Breast epithelium (tissue), 3 donors: ENCODE measurements around the gene TTF2.

Experiments used
- POLR2A ChIP-seq: fragments of 450-650 bp; IDR thresholded peaks from one replicate; pipeline ENCODE4 v1.6.1; 2016; ENCODE audit warnings: antibody characterized with exemption, mild to moderate bottlenecking, moderate library complexity
- POLR2AphosphoS5 ChIP-seq, 3 donors: sonication (generic); formaldehyde crosslinking; IDR thresholded peaks; one replicate each; pipeline ENCODE4 v1.6.1; 2017; ENCODE audit warnings: antibody characterized with exemption in 3 of 3
- TF ChIP-seq, protein P1 (sequence below), 3 donors: fragments of 450-650 bp; IDR thresholded peaks; one replicate each; pipeline ENCODE4 v1.5.1; 2016 to 2017; ENCODE audit warnings: antibody characterized with exemption in 3 of 3, mild to moderate bottlenecking in 3 of 3, moderate library complexity in 3 of 3

GRCh38 chr1:117106478-117106877 is 46.4 kb downstream of the TTF2 start:
- TF ChIP-seq POLR2A (no peak), POLR2AphosphoS5 (IDR thresholded peaks at IDR 0.05) (no peak)
- TF ChIP-seq, protein P1, sequence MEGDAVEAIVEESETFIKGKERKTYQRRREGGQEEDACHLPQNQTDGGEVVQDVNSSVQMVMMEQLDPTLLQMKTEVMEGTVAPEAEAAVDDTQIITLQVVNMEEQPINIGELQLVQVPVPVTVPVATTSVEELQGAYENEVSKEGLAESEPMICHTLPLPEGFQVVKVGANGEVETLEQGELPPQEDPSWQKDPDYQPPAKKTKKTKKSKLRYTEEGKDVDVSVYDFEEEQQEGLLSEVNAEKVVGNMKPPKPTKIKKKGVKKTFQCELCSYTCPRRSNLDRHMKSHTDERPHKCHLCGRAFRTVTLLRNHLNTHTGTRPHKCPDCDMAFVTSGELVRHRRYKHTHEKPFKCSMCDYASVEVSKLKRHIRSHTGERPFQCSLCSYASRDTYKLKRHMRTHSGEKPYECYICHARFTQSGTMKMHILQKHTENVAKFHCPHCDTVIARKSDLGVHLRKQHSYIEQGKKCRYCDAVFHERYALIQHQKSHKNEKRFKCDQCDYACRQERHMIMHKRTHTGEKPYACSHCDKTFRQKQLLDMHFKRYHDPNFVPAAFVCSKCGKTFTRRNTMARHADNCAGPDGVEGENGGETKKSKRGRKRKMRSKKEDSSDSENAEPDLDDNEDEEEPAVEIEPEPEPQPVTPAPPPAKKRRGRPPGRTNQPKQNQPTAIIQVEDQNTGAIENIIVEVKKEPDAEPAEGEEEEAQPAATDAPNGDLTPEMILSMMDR (IDR thresholded peaks at IDR 0.05), result no peak
